Measurements from ENCODE around the gene TRMT112. TPM values are rescaled to one million over a fixed set of nuclear protein-coding genes. Genes with fewer than 3 reads are reported as not detected.
A peak's percentile ranks its signal among the peaks of the same experiment; 100 is the strongest.

The TRMT112 gene
- polyA plus RNA-seq, 2 donors: 201 to 211 TPM

DNA sequence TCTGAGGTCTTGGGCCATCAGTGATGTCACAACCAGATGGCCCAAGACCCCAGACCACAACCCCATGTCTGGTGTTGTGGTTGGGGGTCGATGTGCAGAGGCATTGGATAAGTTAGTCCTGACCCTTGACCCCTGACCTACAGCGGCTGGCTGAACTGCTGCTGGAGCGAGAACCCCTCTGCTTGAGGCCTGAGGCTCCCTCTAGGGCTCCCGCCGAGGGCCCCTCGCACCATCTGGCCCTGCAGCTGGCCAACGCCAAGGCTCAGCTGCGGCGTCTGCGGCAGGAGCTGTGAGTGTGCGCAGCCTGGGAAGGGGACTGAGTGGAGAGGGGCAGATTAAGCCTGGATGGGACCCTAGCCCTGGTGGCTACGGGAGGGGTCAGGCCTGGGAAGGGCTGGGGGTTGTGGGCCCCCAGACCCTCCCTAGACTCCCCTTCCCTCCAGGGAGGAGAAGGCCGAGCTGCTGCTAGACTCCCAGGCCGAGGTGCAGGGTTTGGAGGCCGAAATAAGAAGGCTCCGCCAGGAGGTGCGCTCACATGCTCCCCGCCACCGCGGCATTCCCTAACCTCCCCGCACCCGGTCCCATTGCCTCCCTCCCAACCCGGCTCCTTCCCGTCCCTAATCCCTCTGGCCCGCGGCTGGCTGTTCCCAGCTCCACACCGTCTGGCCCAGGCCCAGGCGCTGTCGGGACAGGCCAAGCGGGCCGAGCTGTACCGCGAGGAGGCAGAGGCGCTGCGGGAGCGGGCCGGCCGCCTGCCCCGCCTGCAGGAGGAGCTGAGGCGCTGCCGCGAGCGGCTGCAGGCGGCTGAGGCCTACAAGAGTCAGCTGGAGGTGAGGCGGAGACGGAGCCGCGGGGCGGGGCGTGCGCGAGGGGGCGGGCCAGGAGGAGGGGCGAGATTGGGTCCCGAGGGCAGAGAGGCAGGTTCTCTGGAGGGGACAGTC, 24.8 kb upstream of the TRMT112 start:
- Histone ChIP-seq H3K9me3 (ENCODE audit: control insufficient read depth in 2 of 2, insufficient read depth in 1 of 2, low read depth in 1 of 2, low read length in 1 of 2) (no peaks in the 10 kb centered on the region), H3K36me3 (ENCODE audit: control insufficient read depth in 2 of 2, insufficient read depth in 2 of 2, low read length in 1 of 2) (no peaks in the 10 kb centered on the region), H3K27ac (ENCODE audit: low read depth in 2 of 2, low read length in 1 of 2) (peak overlapping the region; percentile 85 to 86), H3K27me3 (ENCODE audit: control insufficient read depth in 1 of 2, insufficient read depth in 2 of 2, low read length in 2 of 2) (no peaks in the 10 kb centered on the region), H3K4me1 (ENCODE audit: control insufficient read depth in 2 of 2, insufficient read depth in 2 of 2, low read length in 1 of 2) (peaks cover 5 to 20% of the 10 kb centered on the region in 2 donors), H3K4me3 (ENCODE audit: low read depth in 1 of 2, low read length in 2 of 2) (peak overlapping the region; percentile 18 to 42)
- WGBS, 2 donors: 20 to 21% methylated on average over 50 to 55 of the region's 55 CpGs

DNA sequence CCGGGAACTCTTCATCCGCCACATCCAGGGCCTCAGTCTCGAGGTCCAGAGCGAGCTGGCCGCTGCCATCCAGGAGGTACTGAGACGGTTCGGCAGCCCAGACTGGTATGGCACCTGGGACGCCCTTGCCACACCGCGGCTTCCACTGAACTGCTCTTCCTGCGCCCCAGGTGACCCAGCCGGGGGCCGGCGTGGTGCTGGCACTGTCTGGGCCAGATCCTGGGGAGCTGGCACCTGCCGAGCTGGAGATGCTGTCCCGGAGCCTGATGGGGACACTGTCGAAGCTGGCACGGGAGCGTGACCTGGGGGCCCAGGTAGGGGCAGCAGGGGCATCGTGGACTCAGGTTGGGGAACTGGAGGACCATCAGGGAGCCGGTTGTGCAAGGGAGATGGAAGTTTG, 24.1 kb upstream of the TRMT112 start:
- H3K4me1 ChIP-seq (ENCODE audit: control insufficient read depth in 2 of 2, insufficient read depth in 2 of 2, low read length in 1 of 2): peaks cover 5 to 18% of the 10 kb centered on the region in 2 donors
- 88 to 90% methylated on average over 20 to 21 of the region's 21 CpGs for WGBS, 2 donors
- no peak overlapping the region for H3K4me3 ChIP-seq (ENCODE audit: low read depth in 1 of 2, low read length in 2 of 2)

DNA sequence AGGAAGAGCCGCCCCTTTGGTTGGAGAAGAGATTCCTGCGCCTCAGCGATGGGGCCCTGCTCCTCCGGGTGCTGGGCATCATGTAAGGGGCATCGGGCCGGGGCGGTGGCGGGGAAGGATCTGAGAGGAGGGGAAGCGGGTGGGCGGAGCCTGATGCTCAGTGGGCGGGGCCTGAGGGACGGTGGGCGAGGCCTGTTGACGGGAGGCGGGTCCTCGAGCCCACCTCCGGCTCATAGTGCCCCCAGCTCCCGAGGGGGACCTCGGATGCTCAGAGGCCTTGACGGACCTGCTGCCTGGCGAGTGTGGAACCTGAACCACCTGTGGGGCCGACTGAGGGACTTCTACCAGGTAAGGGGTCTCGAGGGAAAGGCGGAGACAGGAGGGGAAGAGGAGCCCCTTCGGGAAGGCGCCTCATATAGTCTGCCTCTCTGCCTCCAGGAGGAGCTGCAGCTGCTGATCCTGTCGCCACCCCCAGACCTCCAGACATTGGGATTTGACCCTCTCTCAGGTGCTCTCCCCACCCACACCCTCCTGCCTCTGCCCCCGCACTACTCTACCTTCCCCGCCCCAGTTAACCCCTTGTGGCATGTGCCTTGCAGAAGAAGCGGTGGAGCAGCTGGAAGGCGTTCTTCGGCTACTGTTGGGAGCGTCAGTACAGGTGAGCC, 23.4 kb upstream of the TRMT112 start:
- Histone ChIP-seq H3K36me3 (ENCODE audit: control insufficient read depth in 2 of 2, insufficient read depth in 2 of 2, low read length in 1 of 2) (no peaks in the 10 kb centered on the region), H3K27ac (ENCODE audit: low read depth in 2 of 2, low read length in 1 of 2) (peak overlapping the region in 1 of 2 donors; percentile 10), H3K9me3 (ENCODE audit: control insufficient read depth in 2 of 2, insufficient read depth in 1 of 2, low read depth in 1 of 2, low read length in 1 of 2) (no peaks in the 10 kb centered on the region), H3K4me1 (ENCODE audit: control insufficient read depth in 2 of 2, insufficient read depth in 2 of 2, low read length in 1 of 2) (peaks cover 5 to 18% of the 10 kb centered on the region in 2 donors), H3K4me3 (ENCODE audit: low read depth in 1 of 2, low read length in 2 of 2) (peak overlapping the region in 1 of 2 donors; percentile 27), H3K27me3 (ENCODE audit: control insufficient read depth in 1 of 2, insufficient read depth in 2 of 2, low read length in 2 of 2) (no peaks in the 10 kb centered on the region)
- WGBS, 2 donors: 44 to 58% methylated on average over 31 to 33 of the region's 33 CpGs

More for the DNA sequence above, 24.1 kb upstream of the TRMT112 start:
- H3K36me3 ChIP-seq (ENCODE audit: control insufficient read depth in 2 of 2, insufficient read depth in 2 of 2, low read length in 1 of 2): no peaks in the 10 kb centered on the region
- H3K27ac ChIP-seq (ENCODE audit: low read depth in 2 of 2, low read length in 1 of 2): no peak overlapping the region
- no peaks in the 10 kb centered on the region for H3K9me3 ChIP-seq (ENCODE audit: control insufficient read depth in 2 of 2, insufficient read depth in 1 of 2, low read depth in 1 of 2, low read length in 1 of 2)
- H3K27me3 ChIP-seq (ENCODE audit: control insufficient read depth in 1 of 2, insufficient read depth in 2 of 2, low read length in 2 of 2): no peaks in the 10 kb centered on the region

- Histone ChIP-seq H3K36me3 (ENCODE audit: control insufficient read depth in 2 of 2, insufficient read depth in 2 of 2, low read length in 1 of 2) (no peaks in the 10 kb centered on the region), H3K9me3 (ENCODE audit: control insufficient read depth in 2 of 2, insufficient read depth in 1 of 2, low read depth in 1 of 2, low read length in 1 of 2) (no peaks in the 10 kb centered on the region), H3K4me1 (ENCODE audit: control insufficient read depth in 2 of 2, insufficient read depth in 2 of 2, low read length in 1 of 2) (peaks cover 5 to 18% of the 10 kb centered on the region in 2 donors), H3K27me3 (ENCODE audit: control insufficient read depth in 1 of 2, insufficient read depth in 2 of 2, low read length in 2 of 2) (no peaks in the 10 kb centered on the region), H3K27ac (ENCODE audit: low read depth in 2 of 2, low read length in 1 of 2) (peak within 1 kb of the TSS; percentile 10 to 23), H3K4me3 (ENCODE audit: low read depth in 1 of 2, low read length in 2 of 2) (peak within 1 kb of the TSS in 1 of 2 donors; percentile 27)
- 59 to 69% methylated on average over 16 of the region's 16 CpGs for WGBS, 2 donors
Measured at GRCh38 chr11:64339754-64340408, 22.5 kb upstream of the TRMT112 start, which contains the start of gene CCDC88B. Gene CCDC88B (plus strand): TSS chr11:64340204. CDS start chr11:64340267, 63 bp downstream.

DNA sequence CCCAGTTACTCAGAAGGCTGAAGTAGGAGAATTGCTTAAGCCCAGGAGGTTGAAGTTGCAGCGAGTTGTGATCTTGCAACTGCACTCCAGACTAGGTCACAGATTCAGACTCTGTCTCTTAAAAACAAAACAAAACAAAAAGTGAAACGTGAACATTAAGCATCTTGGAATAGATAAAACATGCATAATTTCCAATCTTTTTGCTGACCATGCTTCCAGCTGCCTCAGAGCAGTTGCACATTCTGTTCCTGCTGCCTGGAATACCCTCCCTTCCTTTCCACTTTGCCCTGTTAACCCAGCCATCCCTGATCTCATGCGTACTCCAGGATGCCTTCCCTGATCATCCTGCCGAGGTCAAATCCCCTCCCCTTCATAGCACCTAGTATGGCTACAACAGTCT, 21.9 kb upstream of the TRMT112 start:
- Histone ChIP-seq H3K9me3 (ENCODE audit: control insufficient read depth in 2 of 2, insufficient read depth in 1 of 2, low read depth in 1 of 2, low read length in 1 of 2) (no peaks in the 10 kb centered on the region), H3K4me1 (ENCODE audit: control insufficient read depth in 2 of 2, insufficient read depth in 2 of 2, low read length in 1 of 2) (peaks cover 5 to 18% of the 10 kb centered on the region in 2 donors), H3K4me3 (ENCODE audit: low read depth in 1 of 2, low read length in 2 of 2) (no peak overlapping the region), H3K27me3 (ENCODE audit: control insufficient read depth in 1 of 2, insufficient read depth in 2 of 2, low read length in 2 of 2) (no peaks in the 10 kb centered on the region), H3K27ac (ENCODE audit: low read depth in 2 of 2, low read length in 1 of 2) (peak overlapping the region in 1 of 2 donors; percentile 23), H3K36me3 (ENCODE audit: control insufficient read depth in 2 of 2, insufficient read depth in 2 of 2, low read length in 1 of 2) (no peaks in the 10 kb centered on the region)
- whole genome bisulfite sequencing, 2 donors: 57 to 65% methylated on average over 4 of the region's 4 CpGs

DNA sequence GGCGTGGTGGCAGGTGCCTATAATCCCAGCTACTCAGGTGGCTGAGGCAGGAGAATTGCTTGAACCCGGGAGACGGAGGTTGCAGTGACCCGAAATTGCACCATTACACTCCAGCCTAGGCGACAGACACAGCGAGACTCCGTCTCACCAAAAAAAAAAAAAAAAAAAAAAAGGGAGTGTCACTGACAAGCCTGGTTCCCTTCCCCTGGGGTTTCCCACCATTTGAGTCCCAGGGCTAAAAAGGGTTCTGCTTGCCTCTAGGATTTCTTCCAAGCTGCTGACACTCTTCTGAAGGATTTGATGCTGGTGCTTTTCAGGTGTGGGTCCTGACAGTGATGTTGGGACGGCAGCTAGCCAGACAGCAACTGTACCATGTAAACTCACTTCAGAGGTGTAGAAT, 21.4 kb upstream of the TRMT112 start:
- WGBS, 2 donors: 67 to 90% methylated on average over 8 of the region's 8 CpGs
- H3K4me3 ChIP-seq (ENCODE audit: low read depth in 1 of 2, low read length in 2 of 2): no peak overlapping the region
- H3K9me3 ChIP-seq (ENCODE audit: control insufficient read depth in 2 of 2, insufficient read depth in 1 of 2, low read depth in 1 of 2, low read length in 1 of 2): no peaks in the 10 kb centered on the region
- H3K4me1 ChIP-seq (ENCODE audit: control insufficient read depth in 2 of 2, insufficient read depth in 2 of 2, low read length in 1 of 2): peaks cover 5 to 18% of the 10 kb centered on the region in 2 donors
- no peaks in the 10 kb centered on the region for H3K36me3 ChIP-seq (ENCODE audit: control insufficient read depth in 2 of 2, insufficient read depth in 2 of 2, low read length in 1 of 2)
- peak overlapping the region in 1 of 2 donors; percentile 23 for H3K27ac ChIP-seq (ENCODE audit: low read depth in 2 of 2, low read length in 1 of 2)
- no peaks in the 10 kb centered on the region for H3K27me3 ChIP-seq (ENCODE audit: control insufficient read depth in 1 of 2, insufficient read depth in 2 of 2, low read length in 2 of 2)

DNA sequence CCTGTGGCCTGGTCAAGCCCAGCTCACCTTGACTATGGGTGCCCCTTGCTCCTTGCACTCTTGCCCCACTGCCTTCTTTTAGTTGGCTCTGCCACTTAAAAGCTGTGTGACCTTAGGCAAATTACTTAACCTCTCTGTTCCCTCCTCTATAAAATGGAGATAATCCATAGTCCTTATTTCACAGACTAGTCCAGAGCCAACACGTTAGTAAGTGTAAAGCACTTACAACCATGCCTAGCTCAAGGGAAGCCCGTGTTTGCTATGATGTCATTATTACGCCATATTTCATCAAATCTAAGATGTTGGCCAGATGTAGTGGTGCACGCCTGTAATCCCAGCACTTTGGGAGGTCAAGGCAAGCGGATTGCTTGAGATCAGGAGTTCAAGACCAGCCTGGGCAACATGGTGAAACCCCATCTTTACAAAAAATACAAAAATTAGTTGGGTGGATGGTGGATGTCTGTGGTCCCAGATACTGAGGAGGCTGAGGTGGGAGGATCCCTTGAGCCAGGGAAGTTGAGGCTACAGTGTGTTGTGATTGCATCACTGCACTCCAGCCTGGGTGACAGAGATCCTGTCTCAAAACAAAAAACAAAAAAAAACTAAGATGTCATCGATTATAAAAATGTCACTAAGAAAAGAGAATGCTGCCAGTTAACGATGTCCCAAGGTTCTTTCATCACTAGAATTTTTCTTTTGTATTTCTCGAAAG, 20.3 kb upstream of the TRMT112 start:
- Histone ChIP-seq H3K27me3 (ENCODE audit: control insufficient read depth in 1 of 2, insufficient read depth in 2 of 2, low read length in 2 of 2) (no peaks in the 10 kb centered on the region), H3K4me1 (ENCODE audit: control insufficient read depth in 2 of 2, insufficient read depth in 2 of 2, low read length in 1 of 2) (peaks cover 0 to 12% of the 10 kb centered on the region in 2 donors), H3K27ac (ENCODE audit: low read depth in 2 of 2, low read length in 1 of 2) (no peak overlapping the region), H3K36me3 (ENCODE audit: control insufficient read depth in 2 of 2, insufficient read depth in 2 of 2, low read length in 1 of 2) (no peaks in the 10 kb centered on the region), H3K4me3 (ENCODE audit: low read depth in 1 of 2, low read length in 2 of 2) (no peak overlapping the region), H3K9me3 (ENCODE audit: control insufficient read depth in 2 of 2, insufficient read depth in 1 of 2, low read depth in 1 of 2, low read length in 1 of 2) (no peaks in the 10 kb centered on the region)
- 74 to 76% methylated on average over 8 of the region's 8 CpGs for WGBS, 2 donors

DNA sequence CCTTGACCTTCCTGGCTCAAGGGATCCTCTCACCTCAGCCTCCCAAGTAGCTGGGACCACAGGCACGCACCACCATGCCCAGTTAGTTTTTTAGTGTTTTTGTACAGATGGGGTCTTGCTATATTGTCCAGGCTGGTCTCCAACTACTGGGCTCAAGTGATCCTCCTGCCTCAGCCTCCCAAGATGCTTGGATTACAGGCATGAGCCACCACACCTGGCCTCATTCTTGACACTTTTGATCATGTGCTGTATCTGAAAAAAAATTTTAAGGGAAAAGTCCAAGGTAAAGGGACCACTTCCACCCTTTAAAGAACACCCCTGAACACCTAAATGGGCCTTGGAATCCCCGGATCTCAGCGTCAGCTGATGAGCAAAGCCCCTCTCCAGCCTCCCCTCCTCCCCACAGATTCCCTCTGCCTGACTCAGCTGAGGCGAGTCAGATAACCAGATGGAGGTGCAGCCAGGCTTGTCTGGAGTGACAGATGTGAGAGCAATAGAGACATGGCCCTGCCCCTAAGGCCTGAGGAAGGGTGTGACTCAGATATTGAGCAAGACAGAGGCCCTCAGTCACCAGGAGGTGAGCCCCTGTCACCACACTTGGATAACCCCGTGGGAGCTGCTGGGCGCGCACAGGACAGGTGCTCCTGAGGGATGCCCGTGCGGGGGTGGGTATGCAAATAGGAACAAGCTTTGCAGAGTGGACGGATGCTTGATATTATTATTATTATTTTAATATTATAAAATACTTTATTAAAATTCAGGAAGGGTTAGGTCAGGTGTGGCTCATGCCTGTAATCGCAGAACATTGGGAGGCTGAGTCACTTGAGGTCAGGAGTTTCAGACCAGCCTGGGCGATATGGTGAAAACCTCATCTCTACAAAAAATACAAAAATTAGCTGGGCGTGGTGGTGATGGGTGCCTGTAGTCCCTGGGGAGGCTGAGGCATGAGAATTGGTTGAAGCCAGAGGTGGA, 17.7 kb upstream of the TRMT112 start:
- H3K9me3 ChIP-seq (ENCODE audit: control insufficient read depth in 2 of 2, insufficient read depth in 1 of 2, low read depth in 1 of 2, low read length in 1 of 2): no peaks in the 10 kb centered on the region
- no peaks in the 10 kb centered on the region for H3K36me3 ChIP-seq (ENCODE audit: control insufficient read depth in 2 of 2, insufficient read depth in 2 of 2, low read length in 1 of 2)
- H3K27me3 ChIP-seq (ENCODE audit: control insufficient read depth in 1 of 2, insufficient read depth in 2 of 2, low read length in 2 of 2): no peaks in the 10 kb centered on the region
- no peak overlapping the region for H3K4me3 ChIP-seq (ENCODE audit: low read depth in 1 of 2, low read length in 2 of 2)
- H3K4me1 ChIP-seq (ENCODE audit: control insufficient read depth in 2 of 2, insufficient read depth in 2 of 2, low read length in 1 of 2): peaks cover 0 to 15% of the 10 kb centered on the region in 2 donors
- WGBS, 2 donors: 41 to 47% methylated on average over 13 of the region's 13 CpGs
- H3K27ac ChIP-seq (ENCODE audit: low read depth in 2 of 2, low read length in 1 of 2): peak overlapping the region; percentile 81 to 88
